Gastroesophageal sphincter (tissue), 3 donors: ENCODE data around the gene TARBP1.

Source experiments
- CTCF ChIP-seq, 4 experiments: fragments of 200-600 bp in 2 of 4; fragments of 450-650 bp in 2 of 4; sonication (generic) in 1 of 4; IDR thresholded peaks; one replicate each; pipeline ENCODE4 v1.5.1; 2017 to 2019; ENCODE audit warnings: antibody characterized with exemption in 4 of 4, mild to moderate bottlenecking in 2 of 4, moderate library complexity in 2 of 4
- EP300 ChIP-seq: sonication (generic); formaldehyde crosslinking; IDR thresholded peaks from one replicate; pipeline ENCODE4 v1.6.1; 2017; ENCODE audit warnings: antibody characterized with exemption, mild to moderate bottlenecking
- POLR2A ChIP-seq, 2 donors: fragments of 450-650 bp; IDR thresholded peaks; one replicate each; pipeline ENCODE4 v1.6.1; 2017; ENCODE audit warnings: antibody characterized with exemption in 2 of 2, mild to moderate bottlenecking in 2 of 2, moderate library complexity in 1 of 2

- TF ChIP-seq EP300, result no peak
- TF ChIP-seq CTCF (IDR thresholded peaks at IDR 0.05), result no peak
- no peak for TF ChIP-seq POLR2A (IDR thresholded peaks at IDR 0.05)
Measured at GRCh38 chr1:234427950-234428646, 50.9 kb downstream of the TARBP1 start.
